Glomerular endothelial cell (primary cell): Measurements from ENCODE around the gene VILL. TPM values are rescaled to one million over a fixed set of nuclear protein-coding genes. Genes with fewer than 3 reads are reported as not detected.

ENCODE experiments used
- DNase-seq: peaks from one replicate; pipeline ENCODE4 v3.0.0-alpha.2; 2011; ENCODE audit warnings: low read depth, low spot score; ENCODE audit errors: extremely low read depth
- total RNA-seq: library from RNA; depleted of rRNA; stranded (reverse); fragments of >200 nt; gene quantifications from 2 replicates; pipeline ENCODE4 v1.2.3, GENCODE V29; 2015

Gene VILL
- total RNA-seq, 1 donor from 2014 or later = 7.6 TPM

- DNase-seq = no peak
Measured at GRCh38 chr3:37997791-37998370, 7.3 kb downstream of the VILL start.

GRCh38 chr3:37999836-38000235 is 9.2 kb downstream of the VILL start:
- DNase-seq = no peak

GRCh38 chr3:38000242-38000916 is 9.8 kb downstream of the VILL start:
- no peak for DNase-seq

- DNase-seq = no peak
Measured at GRCh38 chr3:38000965-38001455, 10.4 kb downstream of the VILL start.

GRCh38 chr3:38001456-38002081 is 11.0 kb downstream of the VILL start:
- DNase-seq = no peak

- DNase-seq = no peak
Measured at GRCh38 chr3:38002291-38002876, 11.8 kb downstream of the VILL start.

- no peak for DNase-seq
Measured at GRCh38 chr3:38002940-38003339, 12.4 kb downstream of the VILL start.

- DNase-seq = no peak
Measured at GRCh38 chr3:38003371-38003816, 12.8 kb downstream of the VILL start.

- DNase-seq = no peak
Measured at GRCh38 chr3:38003817-38004414, 13.3 kb downstream of the VILL start.

GRCh38 chr3:38004415-38005075 is 14.0 kb downstream of the VILL start:
- DNase-seq = no peak

- no peak for DNase-seq
Measured at GRCh38 chr3:38005076-38006020, 14.8 kb downstream of the VILL start.

- no peak for DNase-seq
Measured at GRCh38 chr3:38006031-38006430, 15.4 kb downstream of the VILL start.

GRCh38 chr3:38006445-38006995 is 15.9 kb downstream of the VILL start:
- DNase-seq = no peak

- no peak for DNase-seq
Measured at GRCh38 chr3:38007754-38008090, 17.1 kb downstream of the VILL start.

GRCh38 chr3:38008191-38008701 is 17.7 kb downstream of the VILL start:
- no peak for DNase-seq

- DNase-seq = no peak
Measured at GRCh38 chr3:38008971-38009580, 18.5 kb downstream of the VILL start.

- no peak for DNase-seq
Measured at GRCh38 chr3:38009807-38010591, 19.4 kb downstream of the VILL start.

GRCh38 chr3:38011111-38011510 is 20.5 kb downstream of the VILL start:
- DNase-seq = no peak
